A549 (cell line): ENCODE results near the gene MAPRE2. TPM values are rescaled to one million over a fixed set of nuclear protein-coding genes. Genes with fewer than 3 reads are reported as not detected.

ENCODE experiments used
- ATAC-seq, 2 experiments: fragments of 200-7000 bp in 1 of 2; fragments of >200 bp in 1 of 2; cut with Nextera tagmentation in 1 of 2; cut with Tn5 transposase in 1 of 2; 3 replicates each; pipeline versions ENCODE4 v1.8.0 to v1.9.1; 2018 to 2020; ENCODE audit warnings: mild to moderate bottlenecking in 1 of 2, moderate library complexity in 1 of 2
- CTCF ChIA-PET: fragments of 300-600 bp; sonication (Branson Sonifier 250); formaldehyde crosslinking; extraction: SDS; loops from one replicate; lab custom pipeline; 2021; ENCODE audit warnings: antibody characterized with exemption, inconsistent platforms; lab: Yijun Ruan, JAX
- POLR2A ChIA-PET: fragments of 350-600 bp; formaldehyde crosslinking; extraction: SDS; loops from one replicate; lab custom pipeline; 2021; ENCODE audit warnings: antibody characterized with exemption, inconsistent platforms; lab: Yijun Ruan, JAX
- DNase-seq, 2 experiments: peaks; one replicate each; pipeline versions ENCODE4 v3.0.0 to v3.0.0-alpha.2; 2011 to 2016; ENCODE audit warnings: low read depth in 1 of 2, low spot score in 1 of 2
- FAIRE-seq: peaks from 2 replicates; lab custom pipeline; 2011; peaks lifted over from hg19 to GRCh38; lab: Jason Lieb, UNC
- H3K27ac ChIP-seq, 2 experiments: fragments of >200 bp; sonication (Bioruptor Twin); formaldehyde crosslinking; 3 replicates each; pipeline ENCODE4 v1.5.1; 2016 to 2017
- H3K4me1 ChIP-seq: fragments of >200 bp; sonication (Bioruptor Twin); formaldehyde crosslinking; 3 replicates; pipeline ENCODE4 v1.6.1; 2016
- H3K4me2 ChIP-seq: fragments of >200 bp; sonication (Bioruptor Twin); formaldehyde crosslinking; 3 replicates; pipeline ENCODE4 v1.6.1; 2016
- H3K4me3 ChIP-seq: fragments of >200 bp; sonication (Bioruptor Twin); formaldehyde crosslinking; 3 replicates; pipeline ENCODE4 v1.5.1; 2016
- H3K9me3 ChIP-seq: fragments of >200 bp; sonication (Bioruptor Twin); formaldehyde crosslinking; 3 replicates; pipeline ENCODE4 v1.6.1; 2016
- CBX8 ChIP-seq: fragments of 200-600 bp; sonication (generic); IDR thresholded peaks from 2 replicates; pipeline ENCODE4 v1.6.1; 2016
- EHF ChIP-seq: fragments of 250-450 bp; sonication (Bioruptor Pico); IDR thresholded peaks from 2 replicates; pipeline ENCODE4 v1.5.0; 2020; ENCODE audit warnings: mild to moderate bottlenecking
- EP300 ChIP-seq, 2 experiments: fragments of >200 bp; sonication (Bioruptor Twin); formaldehyde crosslinking; IDR thresholded peaks; 2 replicates in 1 of 2; 3 replicates in 1 of 2; pipeline ENCODE4 v1.6.1; 2016 to 2017
- HDAC2 ChIP-seq: fragments of 200-600 bp; sonication (generic); IDR thresholded peaks from 2 replicates; pipeline ENCODE4 v1.6.1; 2016
- HES2 ChIP-seq: fragments of >200 bp; sonication (Bioruptor Twin); formaldehyde crosslinking; IDR thresholded peaks from 2 replicates; pipeline ENCODE4 v1.6.1; 2016
- HEYL ChIP-seq: fragments of 250-450 bp; sonication (Bioruptor Pico); IDR thresholded peaks from 2 replicates; pipeline ENCODE4 v1.8.0; 2021; ENCODE audit warnings: mild to moderate bottlenecking, moderate library complexity
- KDM5A ChIP-seq: fragments of 200-600 bp; sonication (generic); IDR thresholded peaks from 2 replicates; pipeline ENCODE4 v1.6.1; 2016; ENCODE audit warnings: antibody characterized with exemption, mild to moderate bottlenecking
- MAX ChIP-seq: IDR thresholded peaks from 2 replicates; pipeline ENCODE4 v1.6.1; 2012
- MAZ ChIP-seq: fragments of 150-350 bp; IDR thresholded peaks from 2 replicates; pipeline ENCODE4 v1.6.1; 2014; ENCODE audit warnings: antibody characterized with exemption, low read depth, low read length, borderline replicate concordance
- MYC ChIP-seq: IDR thresholded peaks from 2 replicates; pipeline ENCODE4 v1.6.1; 2012; ENCODE audit warnings: mild to moderate bottlenecking, inconsistent platforms, low read length, improper control_type of control experiment, borderline replicate concordance
- NR3C1 ChIP-seq: fragments of >200 bp; sonication (Bioruptor Twin); formaldehyde crosslinking; IDR thresholded peaks from 3 replicates; pipeline ENCODE4 v1.6.1; 2017
- PHF8 ChIP-seq: fragments of 200-600 bp; sonication (generic); IDR thresholded peaks from 2 replicates; pipeline ENCODE4 v1.6.1; 2016; ENCODE audit warnings: low read depth, mild to moderate bottlenecking, antibody characterized with exemption, moderate library complexity, borderline replicate concordance
- RAD21 ChIP-seq, 2 experiments: fragments of >200 bp in 1 of 2; sonication (Bioruptor Twin) in 1 of 2; formaldehyde crosslinking in 1 of 2; IDR thresholded peaks in 1 of 2; conservative IDR thresholded peaks in 1 of 2; 2 replicates in 1 of 2; 3 replicates in 1 of 2; pipeline ENCODE4 v1.6.1; 2012 to 2018; ENCODE audit warnings: inconsistent platforms in 1 of 2
- RCOR1 ChIP-seq: fragments of 150-350 bp; IDR thresholded peaks from 2 replicates; pipeline ENCODE4 v1.6.1; 2014; ENCODE audit warnings: antibody characterized with exemption, low read length, low read depth
- RNF2 ChIP-seq: fragments of 200-600 bp; sonication (generic); IDR thresholded peaks from 2 replicates; pipeline ENCODE4 v1.6.1; 2016; ENCODE audit warnings: low read depth, mild to moderate bottlenecking, antibody characterized with exemption, moderate library complexity, borderline replicate concordance
- SMC3 ChIP-seq: fragments of >200 bp; sonication (Bioruptor Twin); formaldehyde crosslinking; IDR thresholded peaks from 3 replicates; pipeline ENCODE4 v1.6.1; 2018; ENCODE audit warnings: inconsistent platforms
- TP53 ChIP-seq: fragments of 250-450 bp; sonication (Bioruptor Pico); IDR thresholded peaks from 2 replicates; pipeline ENCODE4 v1.5.0; 2021; ENCODE audit warnings: mild to moderate bottlenecking, moderate library complexity
- ZC3H11A ChIP-seq: fragments of 450-650 bp; IDR thresholded peaks from 2 replicates; pipeline ENCODE4 v1.6.1; 2014; ENCODE audit warnings: antibody characterized with exemption, mild to moderate bottlenecking
- ZFP36 ChIP-seq: fragments of 450-650 bp; IDR thresholded peaks from 2 replicates; pipeline ENCODE4 v1.6.1; 2014; ENCODE audit warnings: borderline replicate concordance; ENCODE audit not compliant: partially characterized antibody
- ZNF302 ChIP-seq: fragments of 250-450 bp; sonication (Bioruptor Pico); IDR thresholded peaks from 2 replicates; pipeline ENCODE4 v1.9.0; 2021; ENCODE audit warnings: inconsistent platforms, mild to moderate bottlenecking, moderate library complexity
- ZSCAN20 ChIP-seq: fragments of 250-450 bp; sonication (Bioruptor Pico); IDR thresholded peaks from 2 replicates; pipeline ENCODE4 v1.8.0; 2022; ENCODE audit warnings: mild to moderate bottlenecking, moderate library complexity
- WGBS: methylation state at CpG from one replicate; pipeline ENCODE4 v1.1.6; 2017; ENCODE audit errors: missing lambda C conversion rate; 5-methylcytosine and 5-hydroxymethylcytosine counted together
- polyA plus RNA-seq, 4 experiments: library from polyadenylated mRNA; depleted of rRNA in 3 of 4; stranded (reverse); fragments of >200 nt; fragmentation: RNase III in 1 of 4; extraction: RNeasy Plus Mini Kit Qiagen cat#74134 plus additional on column Dnase treatment in 1 of 4; gene quantifications; 2 replicates in 3 of 4; 3 replicates in 1 of 4; pipeline ENCODE4 v1.2.3, GENCODE V29; 2011 to 2017
- TF ChIP-seq, protein P1 (sequence below): fragments of 200-600 bp; sonication (generic); IDR thresholded peaks from 2 replicates; pipeline ENCODE4 v1.6.1; 2016; ENCODE audit warnings: antibody characterized with exemption, mild to moderate bottlenecking, moderate library complexity
- TF ChIP-seq, protein P2 (sequence below): IDR thresholded peaks from 2 replicates; pipeline ENCODE4 v1.6.1; 2012; ENCODE audit warnings: low read depth, borderline replicate concordance
- TF ChIP-seq, protein P3 (sequence below): IDR thresholded peaks from 2 replicates; pipeline ENCODE4 v1.6.1; 2012

The MAPRE2 gene
- polyA plus RNA-seq, 2 of the 4 experiments (the other 2 are of a cell fraction): 11.4 to 59.1 TPM

- FAIRE-seq (no peak), ATAC-seq (no peak), DNase-seq (no peak)
- WGBS: 79% methylated on average over 5 of the region's 5 CpGs
- peak overlapping the region; percentile 97 for H3K4me2 ChIP-seq
- H3K4me1 ChIP-seq: peaks cover 33% of the 10 kb centered on the region
- no peak overlapping the region for H3K4me3 ChIP-seq
- POLR2A ChIA-PET: no interaction called here
- H3K27ac ChIP-seq: no peak overlapping the region
- CTCF ChIA-PET: no interaction called here
- TF ChIP-seq MAZ: no peak
- TF ChIP-seq HEYL (CRISPR knock-in tag): no peak
- TF ChIP-seq, protein P1, sequence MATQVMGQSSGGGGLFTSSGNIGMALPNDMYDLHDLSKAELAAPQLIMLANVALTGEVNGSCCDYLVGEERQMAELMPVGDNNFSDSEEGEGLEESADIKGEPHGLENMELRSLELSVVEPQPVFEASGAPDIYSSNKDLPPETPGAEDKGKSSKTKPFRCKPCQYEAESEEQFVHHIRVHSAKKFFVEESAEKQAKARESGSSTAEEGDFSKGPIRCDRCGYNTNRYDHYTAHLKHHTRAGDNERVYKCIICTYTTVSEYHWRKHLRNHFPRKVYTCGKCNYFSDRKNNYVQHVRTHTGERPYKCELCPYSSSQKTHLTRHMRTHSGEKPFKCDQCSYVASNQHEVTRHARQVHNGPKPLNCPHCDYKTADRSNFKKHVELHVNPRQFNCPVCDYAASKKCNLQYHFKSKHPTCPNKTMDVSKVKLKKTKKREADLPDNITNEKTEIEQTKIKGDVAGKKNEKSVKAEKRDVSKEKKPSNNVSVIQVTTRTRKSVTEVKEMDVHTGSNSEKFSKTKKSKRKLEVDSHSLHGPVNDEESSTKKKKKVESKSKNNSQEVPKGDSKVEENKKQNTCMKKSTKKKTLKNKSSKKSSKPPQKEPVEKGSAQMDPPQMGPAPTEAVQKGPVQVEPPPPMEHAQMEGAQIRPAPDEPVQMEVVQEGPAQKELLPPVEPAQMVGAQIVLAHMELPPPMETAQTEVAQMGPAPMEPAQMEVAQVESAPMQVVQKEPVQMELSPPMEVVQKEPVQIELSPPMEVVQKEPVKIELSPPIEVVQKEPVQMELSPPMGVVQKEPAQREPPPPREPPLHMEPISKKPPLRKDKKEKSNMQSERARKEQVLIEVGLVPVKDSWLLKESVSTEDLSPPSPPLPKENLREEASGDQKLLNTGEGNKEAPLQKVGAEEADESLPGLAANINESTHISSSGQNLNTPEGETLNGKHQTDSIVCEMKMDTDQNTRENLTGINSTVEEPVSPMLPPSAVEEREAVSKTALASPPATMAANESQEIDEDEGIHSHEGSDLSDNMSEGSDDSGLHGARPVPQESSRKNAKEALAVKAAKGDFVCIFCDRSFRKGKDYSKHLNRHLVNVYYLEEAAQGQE: no peak
- TF ChIP-seq EHF (CRISPR knock-in tag): no peak
- TF ChIP-seq RNF2: no peak
- no peak for TF ChIP-seq CBX8
- TF ChIP-seq, protein P2, sequence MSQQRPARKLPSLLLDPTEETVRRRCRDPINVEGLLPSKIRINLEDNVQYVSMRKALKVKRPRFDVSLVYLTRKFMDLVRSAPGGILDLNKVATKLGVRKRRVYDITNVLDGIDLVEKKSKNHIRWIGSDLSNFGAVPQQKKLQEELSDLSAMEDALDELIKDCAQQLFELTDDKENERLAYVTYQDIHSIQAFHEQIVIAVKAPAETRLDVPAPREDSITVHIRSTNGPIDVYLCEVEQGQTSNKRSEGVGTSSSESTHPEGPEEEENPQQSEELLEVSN: no peak
- TF ChIP-seq ZFP36: no peak
- no peak for TF ChIP-seq EP300 (IDR thresholded peaks at IDR 0.05)
- TF ChIP-seq RCOR1: no peak
- no peak for TF ChIP-seq HDAC2
- TF ChIP-seq TP53 (CRISPR knock-in tag): no peak
- no peaks in the 10 kb centered on the region for H3K9me3 ChIP-seq
Measured at GRCh38 chr18:35043207-35043606, 2.0 kb downstream of the MAPRE2 start.

GRCh38 chr18:35045121-35045520, 3.9 kb downstream of the MAPRE2 start:
- no peak for ATAC-seq
- POLR2A ChIA-PET: no interaction called here
- no peak for DNase-seq
- TF ChIP-seq EHF (CRISPR knock-in tag) (no peak), MAX (no peak), ZC3H11A (no peak), NR3C1 (no peak), KDM5A (no peak), EP300 (IDR thresholded peaks at IDR 0.05) (no peak), MYC (no peak), TP53 (CRISPR knock-in tag) (no peak), ZSCAN20 (CRISPR knock-in tag) (no peak), RAD21 (conservative IDR thresholded peaks at IDR 0.05 in 1 of 2, IDR thresholded peaks at IDR 0.05 in 1 of 2) (no peak), RNF2 (no peak), ZNF302 (CRISPR knock-in tag) (no peak), SMC3 (no peak), HES2 (no peak), PHF8 (no peak)
- TF ChIP-seq, protein P3, sequence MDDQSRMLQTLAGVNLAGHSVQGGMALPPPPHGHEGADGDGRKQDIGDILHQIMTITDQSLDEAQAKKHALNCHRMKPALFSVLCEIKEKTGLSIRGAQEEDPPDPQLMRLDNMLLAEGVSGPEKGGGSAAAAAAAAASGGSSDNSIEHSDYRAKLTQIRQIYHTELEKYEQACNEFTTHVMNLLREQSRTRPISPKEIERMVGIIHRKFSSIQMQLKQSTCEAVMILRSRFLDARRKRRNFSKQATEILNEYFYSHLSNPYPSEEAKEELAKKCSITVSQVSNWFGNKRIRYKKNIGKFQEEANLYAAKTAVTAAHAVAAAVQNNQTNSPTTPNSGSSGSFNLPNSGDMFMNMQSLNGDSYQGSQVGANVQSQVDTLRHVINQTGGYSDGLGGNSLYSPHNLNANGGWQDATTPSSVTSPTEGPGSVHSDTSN: no peak
- 71% methylated on average over 4 of the region's 4 CpGs for WGBS
- no peaks in the 10 kb centered on the region for H3K9me3 ChIP-seq
- CTCF ChIA-PET: no interaction called here
- no peak for FAIRE-seq
- H3K27ac ChIP-seq: no peak overlapping the region
- peaks cover 33% of the 10 kb centered on the region for H3K4me1 ChIP-seq
- H3K4me3 ChIP-seq: no peak overlapping the region
- no peak overlapping the region for H3K4me2 ChIP-seq
